Activated T-helper 1 cell treated with anti-CD3 and anti-CD28 coated beads, Interleukin-12 subunit alpha, Interleukin-12 subunit beta, Interleukin-2, Interleukin-4 antibody, amounts not matched to agents 30 ng/mL and 10 ng/mL and 1 ng/mL, durations not matched to agents 14 hours and 24 hours and 36 hours (primary cell): ENCODE results near the gene OCSTAMP. TPM values are rescaled to one million over a fixed set of nuclear protein-coding genes. Genes with fewer than 3 reads are reported as not detected.

ENCODE experiments used
- DNase-seq: peaks from one replicate; pipeline ENCODE4 v3.0.0; 2021; ENCODE audit warnings: low spot score
- H3K27ac Mint-ChIP-seq: one replicate; pipeline ENCODE4 v1.8.0; 2021; ENCODE audit warnings: mild to moderate bottlenecking, mixed read lengths
- H3K27me3 Mint-ChIP-seq: one replicate; pipeline ENCODE4 v1.8.0; 2022; ENCODE audit warnings: mild to moderate bottlenecking, moderate library complexity, mixed read lengths; ENCODE audit not compliant: insufficient read depth
- H3K36me3 Mint-ChIP-seq: one replicate; pipeline ENCODE4 v1.8.0; 2021; ENCODE audit warnings: low read depth, mixed read lengths
- H3K4me1 Mint-ChIP-seq: one replicate; pipeline ENCODE4 v1.8.0; 2021; ENCODE audit warnings: low read depth, mixed read lengths
- H3K4me3 Mint-ChIP-seq: one replicate; pipeline ENCODE4 v1.8.0; 2021; ENCODE audit warnings: mild to moderate bottlenecking, moderate library complexity, mixed read lengths
- H3K9me3 Mint-ChIP-seq: one replicate; pipeline ENCODE4 v1.8.0; 2021; ENCODE audit warnings: mixed read lengths
- intact Hi-C: fragments of 100-400 bp; cut with micrococcal nuclease; formaldehyde crosslinking; loops from one replicate; pipeline ENCODE4 v1.15.1; 2024
- total RNA-seq: library from RNA; stranded (reverse); gene quantifications from 2 replicates; pipeline ENCODE4 v1.2.3, GENCODE V29; 2022

Gene OCSTAMP
- total RNA-seq, 1 donor from 2014 or later, result 0.26 TPM

GRCh38 chr20:46568570-46569129 lies 18.2 kb upstream of the OCSTAMP start:
- intact Hi-C loops, result no loop called here
- H3K4me3 Mint-ChIP-seq, result no peak overlapping the region
- no peaks in the 10 kb centered on the region for H3K36me3 Mint-ChIP-seq
- no peak for DNase-seq
- H3K4me1 Mint-ChIP-seq, result peaks cover 5% of the 10 kb centered on the region
- no peaks in the 10 kb centered on the region for H3K9me3 Mint-ChIP-seq
- no peak overlapping the region for H3K27ac Mint-ChIP-seq
- H3K27me3 Mint-ChIP-seq, result peaks cover 25% of the 10 kb centered on the region

- no peak overlapping the region for H3K27ac Mint-ChIP-seq
- no peaks in the 10 kb centered on the region for H3K9me3 Mint-ChIP-seq
- intact Hi-C loops, result no loop called here
- no peak overlapping the region for H3K4me3 Mint-ChIP-seq
- H3K27me3 Mint-ChIP-seq, result peaks cover 19% of the 10 kb centered on the region
- no peaks in the 10 kb centered on the region for H3K36me3 Mint-ChIP-seq
- peaks cover 8% of the 10 kb centered on the region for H3K4me1 Mint-ChIP-seq
- DNase-seq, result no peak
Observed at GRCh38 chr20:46566125-46566524, 15.7 kb upstream of the OCSTAMP start.

- no peak overlapping the region for H3K4me3 Mint-ChIP-seq
- H3K27ac Mint-ChIP-seq, result no peak overlapping the region
- peaks cover 25% of the 10 kb centered on the region for H3K4me1 Mint-ChIP-seq
- H3K9me3 Mint-ChIP-seq, result no peaks in the 10 kb centered on the region
- DNase-seq, result no peak
- intact Hi-C loops, result no loop called here
- no peaks in the 10 kb centered on the region for H3K36me3 Mint-ChIP-seq
- peaks cover 7% of the 10 kb centered on the region for H3K27me3 Mint-ChIP-seq
Observed at GRCh38 chr20:46564241-46564957, 13.9 kb upstream of the OCSTAMP start.

- Mint-ChIP-seq H3K27me3 (peaks cover 7% of the 10 kb centered on the region), H3K9me3 (no peaks in the 10 kb centered on the region), H3K27ac (no peak overlapping the region), H3K4me1 (peaks cover 26% of the 10 kb centered on the region), H3K4me3 (no peak overlapping the region), H3K36me3 (no peaks in the 10 kb centered on the region)
- intact Hi-C loops, result no loop called here
- DNase-seq, result no peak
Observed at GRCh38 chr20:46563860-46564221, 13.4 kb upstream of the OCSTAMP start.

GRCh38 chr20:46563170-46563859 lies 12.9 kb upstream of the OCSTAMP start:
- no peak for DNase-seq
- H3K9me3 Mint-ChIP-seq, result no peaks in the 10 kb centered on the region
- H3K36me3 Mint-ChIP-seq, result no peaks in the 10 kb centered on the region
- intact Hi-C loops, result no loop called here
- H3K4me1 Mint-ChIP-seq, result peaks cover 31% of the 10 kb centered on the region
- H3K4me3 Mint-ChIP-seq, result no peak overlapping the region
- H3K27ac Mint-ChIP-seq, result no peak overlapping the region
- H3K27me3 Mint-ChIP-seq, result peaks cover 7% of the 10 kb centered on the region

GRCh38 chr20:46562373-46563169 lies 12.1 kb upstream of the OCSTAMP start:
- Mint-ChIP-seq H3K9me3 (no peaks in the 10 kb centered on the region), H3K27me3 (peaks cover 6% of the 10 kb centered on the region), H3K4me1 (peaks cover 36% of the 10 kb centered on the region), H3K27ac (no peak overlapping the region), H3K36me3 (peaks cover 2% of the 10 kb centered on the region), H3K4me3 (no peak overlapping the region)
- peak; percentile 53 for DNase-seq
- intact Hi-C loops, result loop anchor here (1.0 kb wide), 4 partner anchors 9 to 127 kb away; partner anchors contain the start of gene TP53RK

GRCh38 chr20:46562009-46562372 lies 11.5 kb upstream of the OCSTAMP start:
- no peak for DNase-seq
- no peak overlapping the region for H3K4me3 Mint-ChIP-seq
- H3K36me3 Mint-ChIP-seq, result peaks cover 2% of the 10 kb centered on the region
- intact Hi-C loops, result loop anchor here (1.0 kb wide), 4 partner anchors 9 to 127 kb away; partner anchors contain the start of gene TP53RK
- H3K4me1 Mint-ChIP-seq, result peaks cover 39% of the 10 kb centered on the region
- H3K9me3 Mint-ChIP-seq, result no peaks in the 10 kb centered on the region
- H3K27me3 Mint-ChIP-seq, result peaks cover 5% of the 10 kb centered on the region
- no peak overlapping the region for H3K27ac Mint-ChIP-seq

GRCh38 chr20:46559685-46560440 lies 9.4 kb upstream of the OCSTAMP start:
- no peak for DNase-seq
- H3K27me3 Mint-ChIP-seq, result no peaks in the 10 kb centered on the region
- H3K4me1 Mint-ChIP-seq, result peaks cover 53% of the 10 kb centered on the region
- intact Hi-C loops, result loop anchor here (2.0 to 10.0 kb wide), 2 partner anchors 15 to 475 kb away; partner anchors contain the start of gene NCOA5
- H3K4me3 Mint-ChIP-seq, result no peak overlapping the region
- H3K27ac Mint-ChIP-seq, result no peak overlapping the region
- no peaks in the 10 kb centered on the region for H3K9me3 Mint-ChIP-seq
- peaks cover 2% of the 10 kb centered on the region for H3K36me3 Mint-ChIP-seq

GRCh38 chr20:46559001-46559400 lies 8.5 kb upstream of the OCSTAMP start:
- intact Hi-C loops, result loop anchor here (2.0 to 10.0 kb wide), 2 partner anchors 14 to 474 kb away; partner anchors contain the start of gene NCOA5
- Mint-ChIP-seq H3K36me3 (peaks cover 2% of the 10 kb centered on the region), H3K4me3 (no peak overlapping the region), H3K4me1 (peaks cover 62% of the 10 kb centered on the region), H3K27me3 (no peaks in the 10 kb centered on the region), H3K27ac (no peak overlapping the region), H3K9me3 (no peaks in the 10 kb centered on the region)
- no peak for DNase-seq

- Mint-ChIP-seq H3K4me1 (peaks cover 67% of the 10 kb centered on the region), H3K36me3 (peaks cover 2% of the 10 kb centered on the region), H3K27ac (peak overlapping the region; percentile 81), H3K27me3 (no peaks in the 10 kb centered on the region), H3K4me3 (peak overlapping the region; percentile 8), H3K9me3 (no peaks in the 10 kb centered on the region)
- no peak for DNase-seq
- intact Hi-C loops, result loop anchor here (1.0 to 10.0 kb wide), 3 partner anchors 14 to 474 kb away; partner anchors contain the start of genes NCOA5 and TP53RK
Observed at GRCh38 chr20:46558511-46558959, 8.1 kb upstream of the OCSTAMP start.

GRCh38 chr20:46557231-46557956 lies 6.9 kb upstream of the OCSTAMP start:
- intact Hi-C loops, result loop anchor here (10.0 kb wide), 1 partner anchor 473 kb away; the partner anchor contains the start of gene NCOA5
- peak overlapping the region; percentile 81 for H3K27ac Mint-ChIP-seq
- no peak for DNase-seq
- peaks cover 2% of the 10 kb centered on the region for H3K36me3 Mint-ChIP-seq
- H3K4me3 Mint-ChIP-seq, result no peak overlapping the region
- H3K27me3 Mint-ChIP-seq, result no peaks in the 10 kb centered on the region
- peaks cover 78% of the 10 kb centered on the region for H3K4me1 Mint-ChIP-seq
- no peaks in the 10 kb centered on the region for H3K9me3 Mint-ChIP-seq
